Activated CD4-positive, alpha-beta T cell treated with anti-CD3 and anti-CD28 coated beads, Interleukin-2, amount 50 U/mL, for 4 hours (primary cell): ENCODE data around the gene C10orf62.
"Not testable (repeated sequence)": the region's sequence is repeated elsewhere in the genome, so short reads cannot be mapped to it uniquely, and the experiment has no call there.

ENCODE experiments used
- DNase-seq, 2 experiments: peaks; one replicate each; pipeline ENCODE4 v3.0.0-alpha.2; 2020

The C10orf62 gene

DNA sequence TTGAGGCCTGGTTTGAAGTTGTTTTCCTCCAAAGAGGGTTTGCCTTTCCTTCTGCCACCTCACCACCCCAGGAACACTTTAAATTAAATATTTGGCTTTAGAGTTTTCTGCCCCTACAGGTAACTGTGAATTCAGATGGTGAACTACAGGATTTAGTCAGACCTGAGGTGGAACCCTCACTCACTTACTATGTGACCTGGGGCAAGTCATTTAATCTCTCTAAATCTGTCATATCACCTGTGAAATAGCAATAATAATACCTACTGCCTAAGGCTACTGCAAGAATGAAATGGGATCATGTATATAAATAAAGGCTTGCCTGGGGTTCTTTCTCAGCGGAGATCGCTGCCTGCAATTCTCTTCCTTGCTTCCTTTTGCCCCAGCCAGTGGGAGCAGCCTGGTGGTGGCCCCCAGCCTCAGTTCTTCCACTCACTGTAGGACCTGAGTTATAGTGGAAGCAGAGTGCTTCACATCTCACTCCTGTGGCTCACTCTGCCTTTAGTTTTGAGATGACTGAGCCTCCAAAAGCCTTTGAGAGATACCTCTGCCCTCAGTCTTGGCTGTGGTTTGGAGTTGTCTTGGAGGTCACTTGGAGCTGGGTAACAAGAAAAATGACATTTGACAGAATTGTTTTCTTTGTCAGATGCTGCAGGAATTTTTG, 23.1 kb upstream of the C10orf62 start:
- no peak for DNase-seq

DNA sequence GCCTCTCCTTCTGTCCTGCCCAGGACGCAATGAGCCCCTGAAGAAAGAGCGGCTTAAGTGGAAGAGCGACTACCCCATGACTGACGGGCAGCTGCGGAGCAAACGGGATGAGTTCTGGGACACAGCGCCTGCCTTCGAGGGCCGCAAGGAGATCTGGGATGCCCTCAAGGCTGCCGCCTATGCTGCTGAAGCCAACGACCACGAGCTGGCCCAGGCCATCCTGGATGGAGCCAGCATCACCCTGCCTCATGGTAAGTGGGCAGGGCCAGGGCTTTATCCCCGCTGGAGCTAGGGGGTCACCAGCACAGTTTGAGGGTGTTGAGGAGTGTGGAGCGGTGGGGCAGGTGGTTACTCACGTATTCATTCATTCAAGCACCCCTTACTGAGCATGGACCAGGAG, 21.6 kb upstream of the C10orf62 start:
- no peak for DNase-seq

DNA sequence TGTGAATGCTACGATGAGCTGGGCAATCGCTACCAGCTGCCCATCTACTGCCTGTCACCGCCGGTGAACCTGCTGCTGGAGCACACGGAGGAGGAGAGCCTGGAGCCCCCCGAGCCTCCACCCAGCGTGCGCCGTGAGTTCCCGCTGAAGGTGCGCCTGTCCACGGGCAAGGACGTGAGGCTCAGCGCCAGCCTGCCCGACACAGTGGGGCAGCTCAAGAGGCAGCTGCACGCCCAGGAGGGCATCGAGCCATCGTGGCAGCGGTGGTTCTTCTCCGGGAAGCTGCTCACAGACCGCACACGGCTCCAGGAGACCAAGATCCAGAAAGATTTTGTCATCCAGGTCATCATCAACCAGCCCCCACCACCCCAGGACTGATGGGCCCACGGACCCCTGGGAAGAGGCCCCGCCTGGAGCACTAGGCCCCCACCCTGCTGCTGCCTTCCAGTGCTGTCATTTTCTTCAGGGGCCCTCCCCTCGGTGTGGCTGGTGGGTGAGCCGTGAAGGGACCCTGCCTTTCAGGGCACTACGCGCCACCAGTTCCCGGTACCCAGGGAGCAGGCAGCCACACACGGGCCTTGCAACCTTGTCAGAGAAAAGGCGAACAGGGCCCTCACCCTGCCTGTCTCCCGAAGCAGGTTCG, 19.3 kb upstream of the C10orf62 start:
- no peak for DNase-seq

DNA sequence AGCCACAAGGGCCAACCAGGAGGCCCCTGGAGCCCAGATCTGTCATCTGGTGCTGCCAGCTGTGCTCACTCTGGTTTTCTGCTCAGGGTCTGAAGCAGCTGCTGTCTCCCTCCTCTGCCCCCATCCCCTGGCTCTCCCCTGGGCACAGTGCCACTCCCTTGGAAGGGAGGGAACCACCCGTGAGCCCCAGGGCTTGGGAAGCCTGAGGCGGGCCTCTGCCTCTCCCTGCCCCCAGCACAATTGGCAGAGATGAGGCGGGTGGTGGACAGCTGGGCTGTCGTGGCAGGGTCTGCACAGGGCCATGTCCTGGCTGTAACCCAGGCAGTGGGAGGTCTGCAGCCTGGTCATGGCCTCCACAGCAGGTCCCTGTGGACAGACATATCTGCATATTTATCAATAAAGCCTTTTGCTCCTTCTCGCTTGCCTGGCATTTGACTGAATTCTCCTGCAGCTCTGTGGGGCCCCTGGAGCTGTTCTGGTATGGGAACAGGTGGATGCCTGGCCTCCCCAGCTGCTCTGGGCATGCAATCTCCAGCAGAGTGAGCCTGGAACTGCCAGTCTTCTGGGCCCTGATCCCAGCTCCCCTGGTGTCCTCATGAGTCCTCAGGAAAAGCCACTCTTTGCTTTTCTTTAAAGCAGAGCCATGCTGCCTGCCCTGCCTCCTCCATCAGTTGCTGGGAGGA, 18.6 kb upstream of the C10orf62 start:
- no peak for DNase-seq

DNA sequence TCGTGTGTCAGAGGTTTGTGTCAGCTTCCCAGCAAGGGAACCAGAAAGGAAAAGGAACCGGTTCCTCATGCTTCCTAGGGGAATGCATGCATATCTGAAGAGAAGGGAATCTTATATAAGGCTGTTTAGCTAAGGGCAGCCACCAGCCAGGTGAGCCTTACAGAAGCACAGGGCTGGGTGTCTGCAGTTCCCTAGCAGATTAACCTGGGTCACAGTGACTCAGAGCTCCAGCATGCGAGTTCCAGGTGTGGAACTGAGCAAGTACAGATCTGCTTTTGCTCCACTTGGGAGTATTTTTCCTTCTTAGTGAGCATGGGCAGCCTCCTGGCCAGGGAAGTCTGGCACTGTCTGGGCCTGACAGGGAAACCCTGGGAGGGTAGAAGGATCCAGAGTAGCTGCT, 17.9 kb upstream of the C10orf62 start:
- no peak for DNase-seq

DNA sequence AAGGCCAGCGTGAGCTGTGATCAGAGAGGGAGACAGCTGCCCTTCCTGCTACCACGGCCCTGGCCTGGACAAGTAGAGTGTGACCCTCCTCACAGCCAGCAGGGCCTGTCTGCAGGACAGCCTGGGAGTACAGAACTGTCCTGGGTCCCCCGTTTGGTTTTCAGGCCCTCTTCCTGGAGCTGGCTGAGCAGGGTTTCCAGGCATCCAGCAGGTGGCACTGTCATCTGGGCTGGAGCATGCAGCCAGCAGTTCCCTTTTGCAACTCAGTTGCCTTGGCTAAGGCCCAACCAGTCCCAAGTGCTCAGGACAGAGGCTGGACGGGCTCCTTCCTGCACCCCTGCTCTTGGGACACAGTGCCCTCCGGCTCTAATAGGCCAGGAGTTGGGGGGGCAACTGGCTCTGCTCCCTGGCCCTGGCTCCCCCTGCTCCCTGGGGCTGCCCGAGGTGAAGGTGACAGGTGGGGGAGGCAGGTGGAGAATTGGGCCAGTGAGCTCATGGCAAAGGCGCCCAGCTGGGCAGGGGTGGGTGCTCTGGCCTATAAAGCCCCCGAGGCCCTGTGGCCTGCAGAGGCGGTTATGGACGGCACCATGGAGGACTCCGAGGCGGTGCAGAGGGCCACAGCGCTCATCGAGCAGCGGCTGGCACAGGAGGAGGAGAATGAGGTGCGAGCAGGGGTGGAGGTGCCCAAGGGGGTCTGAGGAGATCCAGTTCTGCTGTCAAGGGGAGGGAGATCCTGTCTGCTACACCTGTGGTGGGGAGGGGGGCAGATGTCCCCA, 17.1 kb upstream of the C10orf62 start, which contains the start of gene ANKRD2:
Gene ANKRD2, plus strand, starts transcription at position 566 of the 776 bp plus-strand sequence. Its CDS starts 10 bp downstream, at position 576.
- DNase-seq, result peak; percentile 32

DNA sequence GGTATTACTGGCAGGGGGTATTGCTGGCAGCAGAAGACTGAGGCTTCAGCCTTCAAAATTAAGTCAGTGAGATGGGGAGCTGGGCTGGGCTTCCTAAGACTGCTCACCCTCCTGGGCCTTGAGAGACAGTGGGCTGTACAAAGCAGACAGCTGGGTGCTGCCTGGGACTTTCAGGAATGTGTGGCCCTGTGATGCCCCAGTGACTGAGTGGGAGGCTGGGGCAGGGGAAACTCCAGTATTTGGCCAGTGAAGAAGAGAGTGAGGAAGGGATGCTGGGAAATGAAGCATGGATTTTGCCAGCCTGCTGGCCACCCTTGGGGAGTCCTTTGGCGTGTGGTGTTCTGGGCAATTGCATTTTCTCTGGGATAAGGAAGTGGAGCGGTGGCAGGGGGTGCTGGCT, 16.5 kb upstream of the C10orf62 start:
- DNase-seq, result no peak

DNA sequence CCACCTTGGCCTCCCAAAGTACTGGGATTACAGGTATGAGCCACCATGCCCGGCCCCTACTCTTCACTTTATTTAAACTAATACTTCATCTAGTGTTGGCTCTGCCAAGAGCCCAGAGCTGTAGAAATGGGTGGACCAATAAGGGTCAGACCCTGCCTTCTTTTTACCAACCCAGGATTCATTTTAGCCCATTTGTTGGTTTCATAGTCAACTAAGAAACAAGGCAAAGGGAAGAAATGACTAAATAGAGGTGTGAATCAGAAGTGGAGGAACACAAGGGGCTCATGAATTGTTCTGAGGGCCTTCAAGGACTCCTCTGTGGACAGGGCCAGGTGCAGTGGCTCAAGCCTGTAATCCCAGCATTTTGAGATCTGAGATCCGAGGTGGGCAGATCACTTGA, 15.8 kb upstream of the C10orf62 start:
- no peak for DNase-seq

DNA sequence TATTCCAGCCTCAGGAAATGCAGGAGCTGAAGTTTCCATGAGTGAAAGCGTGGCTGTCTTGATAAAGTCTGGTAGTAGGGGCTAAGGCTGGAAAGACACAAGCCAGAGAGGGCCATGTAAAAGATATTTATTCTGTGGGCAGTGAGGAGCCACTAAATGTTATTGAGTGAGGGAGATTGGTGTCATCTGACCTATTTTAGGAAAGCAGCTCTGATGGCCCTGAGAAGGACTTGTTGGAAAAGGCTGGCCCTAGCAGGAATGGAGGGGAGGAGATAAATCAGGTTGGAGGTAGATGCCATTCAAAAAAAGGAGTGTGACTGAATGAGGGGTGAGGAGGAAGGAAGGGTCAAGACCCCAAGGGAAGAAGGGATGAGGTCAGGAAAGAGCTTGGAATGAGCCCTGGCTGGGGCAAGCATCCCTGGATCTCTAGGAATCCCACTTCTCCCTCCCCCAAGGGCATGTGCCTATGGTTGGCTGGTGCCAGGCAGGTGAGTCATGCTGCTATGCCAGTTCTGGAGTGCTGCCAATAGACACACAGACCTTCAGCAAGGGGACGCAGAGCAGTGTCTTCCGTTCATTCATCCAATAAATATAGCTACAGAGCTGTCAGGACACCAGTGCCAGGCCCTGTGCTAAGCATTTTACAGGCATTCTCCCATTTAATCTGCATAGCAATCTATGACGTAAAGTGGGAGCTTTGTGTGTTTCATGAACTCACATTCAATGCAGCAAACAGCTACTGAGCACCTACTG, 15.0 kb upstream of the C10orf62 start:
- DNase-seq, result no peak

DNA sequence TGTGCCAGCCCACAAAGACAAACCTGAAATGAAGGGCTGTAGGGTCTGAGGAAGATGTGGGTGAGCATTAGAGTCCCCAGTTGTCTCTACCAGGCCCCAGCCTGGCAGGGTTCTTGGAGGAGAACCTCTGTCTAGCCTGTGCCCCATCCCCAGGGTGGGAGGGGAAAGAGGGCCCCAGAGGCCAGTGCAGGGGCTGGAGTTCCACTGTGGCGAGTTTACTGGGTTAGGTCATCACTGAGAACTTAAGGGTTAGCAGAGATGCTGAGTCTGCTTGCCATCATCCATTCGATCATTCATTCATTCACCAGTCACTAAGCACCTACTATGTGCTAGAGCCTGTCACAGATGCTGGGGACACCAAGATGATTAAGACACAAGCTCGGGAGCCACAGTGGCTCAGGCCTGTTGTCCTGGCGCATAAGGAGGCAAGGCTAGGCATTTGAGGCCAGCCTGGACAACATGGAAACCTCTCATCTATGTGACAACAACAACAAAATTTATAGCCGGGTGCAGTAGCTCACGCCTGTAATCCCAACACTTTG, 14.3 kb upstream of the C10orf62 start:
- no peak for DNase-seq

DNA sequence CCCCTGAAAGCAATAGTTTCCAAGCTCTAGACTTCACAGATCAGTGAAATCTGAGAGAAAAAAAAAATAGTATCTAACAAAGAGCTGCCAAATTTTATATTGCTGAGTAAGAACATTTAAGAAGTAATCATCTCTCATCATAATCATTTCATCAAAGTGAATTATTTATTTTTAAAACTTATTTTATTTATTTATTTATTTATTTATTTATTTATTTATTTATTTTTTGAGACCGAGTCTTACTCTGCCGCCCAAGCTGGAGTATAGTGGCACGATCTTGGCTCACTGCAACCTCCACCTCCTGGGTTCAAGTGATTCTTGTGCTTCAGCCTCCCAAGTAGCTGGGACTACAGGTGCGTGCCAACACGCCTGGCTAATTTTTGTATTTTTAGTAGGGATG, 13.0 kb upstream of the C10orf62 start:
- not testable (repeated sequence) for DNase-seq

DNA sequence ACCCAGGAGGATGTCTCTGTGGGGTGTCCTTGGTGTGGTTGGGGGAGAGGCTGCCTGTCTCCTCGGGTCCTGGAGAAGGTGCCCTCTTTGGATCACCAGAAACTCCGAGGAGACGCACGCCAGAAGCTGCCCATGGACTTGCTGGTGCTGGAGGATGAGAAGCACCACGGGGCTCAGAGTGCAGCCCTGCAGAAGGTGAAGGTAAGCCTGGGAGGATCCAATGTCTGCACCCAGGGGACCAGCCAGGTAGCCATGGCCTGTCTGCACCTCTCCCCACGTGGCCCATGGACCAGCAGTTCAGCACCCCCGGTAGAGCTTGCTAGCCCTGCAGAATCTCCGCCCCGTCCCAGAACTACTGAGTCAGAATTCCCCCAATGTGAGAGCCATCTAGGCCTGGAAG, 11.8 kb upstream of the C10orf62 start:
- DNase-seq, result no peak

DNA sequence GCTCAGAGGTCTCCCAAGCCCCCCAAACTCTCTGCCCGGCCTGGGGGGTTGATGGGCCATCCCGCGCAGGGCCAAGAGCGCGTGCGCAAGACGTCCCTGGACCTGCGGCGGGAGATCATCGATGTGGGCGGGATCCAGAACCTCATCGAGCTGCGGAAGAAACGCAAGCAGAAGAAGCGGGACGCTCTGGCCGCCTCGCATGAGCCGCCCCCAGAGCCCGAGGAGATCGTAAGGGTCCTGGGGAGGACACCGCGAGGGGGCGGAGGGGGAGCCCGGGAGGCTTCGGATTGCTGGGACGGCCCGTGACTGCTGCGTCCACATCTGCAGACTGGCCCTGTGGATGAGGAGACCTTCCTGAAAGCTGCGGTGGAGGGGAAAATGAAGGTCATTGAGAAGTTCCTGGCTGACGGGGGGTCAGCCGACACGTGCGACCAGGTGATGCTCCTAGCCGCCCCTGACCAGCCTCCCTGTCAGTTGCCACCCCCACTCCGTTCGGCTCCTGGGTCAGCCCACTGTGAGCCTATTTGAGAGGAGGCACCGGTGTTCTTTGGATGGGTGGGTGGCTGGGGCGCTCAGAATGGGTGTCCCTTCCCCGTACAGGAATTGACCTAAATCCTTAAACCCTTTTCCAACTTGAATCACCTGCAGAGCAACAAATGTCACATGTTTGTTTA, 11.2 kb upstream of the C10orf62 start:
- no peak for DNase-seq

DNA sequence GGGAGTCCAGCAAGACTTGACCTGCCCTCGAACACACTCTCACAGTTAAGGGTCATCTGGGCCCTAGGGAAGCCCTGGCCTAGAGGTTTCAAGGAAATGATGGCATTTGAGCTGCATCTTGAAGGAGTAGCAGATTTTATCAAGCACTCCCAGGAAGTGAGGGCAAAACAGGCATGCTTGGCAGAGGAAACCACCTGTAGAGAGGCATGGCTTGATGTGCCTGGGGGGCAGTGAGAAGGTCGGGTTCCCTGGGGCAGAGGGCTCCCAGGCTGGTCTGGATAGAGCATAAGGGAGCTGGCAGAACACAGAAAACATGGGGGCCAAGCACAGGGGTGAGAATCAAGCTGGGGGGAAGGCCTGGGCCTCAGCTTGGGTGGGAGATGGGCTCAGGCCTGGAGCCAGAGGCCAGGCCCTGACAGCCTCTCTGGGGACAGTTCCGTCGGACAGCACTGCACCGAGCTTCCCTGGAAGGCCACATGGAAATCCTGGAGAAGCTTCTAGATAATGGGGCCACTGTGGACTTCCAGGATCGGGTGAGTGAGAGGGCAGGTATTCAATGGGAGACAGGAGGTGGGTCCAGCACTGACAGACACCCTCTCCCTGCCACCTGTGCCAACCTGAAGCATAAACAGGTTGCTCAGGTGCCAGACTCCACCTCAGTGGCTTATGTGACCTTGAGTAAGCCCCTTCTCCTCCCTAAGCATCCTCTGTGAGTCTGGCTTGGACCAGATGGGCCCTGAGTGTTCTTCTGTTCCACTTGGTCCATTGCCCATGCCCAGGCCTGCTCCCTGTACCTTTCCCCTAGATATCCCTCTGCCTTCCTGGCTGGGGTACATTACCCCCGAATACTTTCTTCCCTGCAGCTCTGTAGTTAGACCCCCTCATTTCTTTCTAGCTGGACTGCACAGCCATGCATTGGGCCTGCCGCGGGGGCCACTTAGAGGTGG, 8.8 kb upstream of the C10orf62 start:
- no peak for DNase-seq

DNA sequence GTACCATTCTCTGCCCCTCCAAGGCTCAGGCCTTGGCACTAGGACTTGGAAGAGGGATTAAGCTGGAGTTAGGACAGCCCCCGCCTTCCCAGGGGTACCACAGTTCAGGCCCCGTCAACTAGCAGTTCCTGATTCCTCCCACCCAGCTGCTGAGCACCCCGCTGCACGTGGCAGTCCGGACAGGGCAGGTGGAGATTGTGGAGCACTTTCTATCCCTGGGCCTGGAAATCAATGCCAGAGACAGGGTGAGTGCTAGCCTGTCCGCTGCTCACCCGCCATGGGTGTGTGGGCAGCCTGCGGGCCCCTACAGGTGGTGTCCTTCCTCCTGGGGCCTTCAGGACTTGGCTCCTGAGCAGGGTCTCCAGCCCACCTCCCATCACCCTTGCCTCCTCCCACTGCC, 7.4 kb upstream of the C10orf62 start:
- no peak for DNase-seq

DNA sequence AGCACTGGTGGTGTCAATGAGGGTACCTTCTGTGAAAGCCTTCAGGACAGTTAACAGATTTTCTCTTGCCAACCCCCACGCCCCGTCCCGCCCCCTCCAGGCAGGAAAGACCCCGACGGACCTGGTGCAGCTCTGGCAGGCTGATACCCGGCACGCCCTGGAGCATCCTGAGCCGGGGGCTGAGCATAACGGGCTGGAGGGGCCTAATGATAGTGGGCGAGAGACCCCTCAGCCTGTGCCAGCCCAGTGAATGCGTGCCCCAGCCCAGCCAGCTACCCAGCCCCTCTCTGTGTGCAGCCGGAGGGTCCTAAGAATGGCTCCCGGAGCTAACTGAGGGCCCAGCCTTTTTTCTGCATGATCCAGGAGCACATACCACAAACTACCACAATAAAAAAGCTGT, 6.0 kb upstream of the C10orf62 start:
- no peak for DNase-seq

DNA sequence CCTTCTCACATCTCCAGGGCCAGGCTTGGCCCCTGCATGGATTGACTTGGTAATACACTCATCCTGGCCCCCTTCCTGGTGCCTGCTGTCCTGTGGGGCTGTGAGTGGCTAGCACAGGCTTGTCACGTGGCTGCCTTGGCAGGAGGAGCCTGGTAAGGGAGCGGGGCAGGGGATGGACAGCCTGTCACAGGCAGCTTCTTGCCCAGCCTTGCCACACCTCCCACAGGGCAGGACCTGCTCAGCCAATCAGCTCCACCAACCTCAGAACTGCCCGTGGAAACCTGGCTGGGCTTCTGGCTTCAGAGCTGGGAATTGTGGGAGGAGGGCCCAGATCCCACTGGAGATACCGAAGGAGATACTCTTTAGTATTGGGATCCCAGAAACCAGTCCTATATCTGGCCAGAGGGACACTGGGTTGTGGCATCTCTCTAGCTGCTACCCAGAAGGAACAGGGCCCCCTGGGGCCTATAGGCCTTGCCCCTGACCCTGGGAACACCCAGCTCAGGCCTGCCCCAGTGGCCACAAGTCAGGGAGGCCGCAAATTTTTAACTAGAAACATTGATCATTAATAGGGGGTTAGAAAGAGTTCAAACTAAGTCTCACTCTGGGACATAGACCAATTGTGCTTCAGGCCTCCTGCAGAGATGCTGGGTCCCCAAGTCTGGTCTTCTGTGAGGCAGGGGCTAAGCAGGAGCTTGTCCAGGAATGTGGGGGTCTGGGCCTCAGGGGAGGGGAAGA, 5.3 kb upstream of the C10orf62 start, which contains the start of gene HOGA1:
Gene HOGA1, plus strand, starts transcription at position 330 of the 738 bp plus-strand sequence. Its CDS starts 315 bp downstream, at position 645.
- DNase-seq, result no peak

DNA sequence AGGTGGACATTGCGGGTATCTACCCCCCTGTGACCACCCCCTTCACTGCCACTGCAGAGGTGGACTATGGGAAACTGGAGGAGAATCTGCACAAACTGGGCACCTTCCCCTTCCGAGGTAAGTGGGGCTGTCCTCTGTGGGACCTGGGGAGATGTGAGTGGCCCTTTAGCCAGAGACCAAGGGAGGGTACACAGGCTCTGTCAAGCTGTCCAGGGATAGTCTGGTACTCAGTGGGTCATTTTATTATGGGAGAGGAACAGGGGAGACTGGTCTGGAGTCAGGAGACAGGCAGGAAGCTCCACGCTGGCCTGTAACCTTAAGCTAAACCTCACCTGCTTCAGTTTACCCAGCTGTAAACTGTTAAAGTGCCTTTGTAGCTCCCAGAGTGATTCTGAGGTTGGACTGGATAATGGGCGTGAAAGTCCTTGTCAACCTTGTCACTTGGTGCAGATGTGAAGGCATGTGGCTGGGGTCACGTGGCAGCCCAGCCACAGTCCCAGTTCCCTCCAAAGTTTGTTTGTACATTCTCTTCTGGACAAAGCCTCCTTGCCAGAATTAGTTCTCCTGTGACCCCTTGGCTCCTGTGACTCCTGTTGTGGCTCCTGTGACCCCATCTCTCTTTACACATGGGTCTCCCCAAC, 4.6 kb upstream of the C10orf62 start:
- DNase-seq, result no peak

DNA sequence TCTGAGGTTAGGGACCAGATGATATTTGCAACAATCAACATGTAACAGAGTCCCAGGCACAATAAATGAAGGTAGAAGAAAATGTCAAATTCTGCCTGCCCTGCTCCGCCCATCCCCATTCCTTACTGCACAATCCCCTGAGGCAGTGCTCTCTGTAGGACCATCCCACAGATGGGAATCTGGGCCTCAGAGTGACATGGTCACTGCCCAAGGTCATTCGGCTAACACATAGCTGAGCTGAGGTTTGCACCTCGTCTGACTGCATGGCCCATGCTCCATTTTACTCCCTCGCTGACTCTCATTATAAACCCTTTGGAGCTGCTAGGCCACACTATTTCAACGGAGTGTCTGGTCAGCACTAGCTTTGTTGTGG, 4.1 kb upstream of the C10orf62 start:
- DNase-seq, result no peak
